WTC11 (cell line): Measurements from ENCODE around the gene RRAD. TPM values are rescaled to one million over a fixed set of nuclear protein-coding genes. Genes with fewer than 3 reads are reported as not detected.

ENCODE experiments used
- ARID4B ChIP-seq: sonication (generic); formaldehyde crosslinking; IDR thresholded peaks from 2 replicates; pipeline ENCODE4 v1.8.0; 2023; ENCODE audit warnings: missing genetic modification reagents, mild to moderate bottlenecking, borderline replicate concordance
- ATF2 ChIP-seq: sonication (generic); formaldehyde crosslinking; IDR thresholded peaks from 2 replicates; pipeline ENCODE4 v1.8.1; 2022; ENCODE audit warnings: low read depth, missing genetic modification reagents, borderline replicate concordance
- ATF3 ChIP-seq: sonication (generic); formaldehyde crosslinking; conservative IDR thresholded peaks from 2 replicates; pipeline ENCODE4 v1.8.1; 2022; ENCODE audit warnings: mild to moderate bottlenecking, missing genetic modification reagents
- ATF6 ChIP-seq: sonication (generic); formaldehyde crosslinking; IDR thresholded peaks from 2 replicates; pipeline ENCODE4 v1.8.1; 2023; ENCODE audit warnings: mild to moderate bottlenecking, missing genetic modification reagents
- CDX4 ChIP-seq: fragments of 250-450 bp; sonication (Bioruptor Pico); IDR thresholded peaks from 2 replicates; pipeline ENCODE4 v1.9.0; 2021; ENCODE audit warnings: moderate library complexity, mild to moderate bottlenecking, inconsistent platforms, borderline replicate concordance
- EMX1 ChIP-seq: fragments of 250-450 bp; sonication (Bioruptor Pico); IDR thresholded peaks from 2 replicates; pipeline ENCODE4 v1.8.0; 2021; ENCODE audit warnings: mild to moderate bottlenecking
- ERG ChIP-seq: fragments of 250-450 bp; sonication (Bioruptor Pico); IDR thresholded peaks from 2 replicates; pipeline ENCODE4 v1.8.0; 2021; ENCODE audit warnings: mild to moderate bottlenecking
- ESRRA ChIP-seq: sonication (generic); formaldehyde crosslinking; IDR thresholded peaks from 2 replicates; pipeline ENCODE4 v1.8.1; 2022; ENCODE audit warnings: mild to moderate bottlenecking, missing genetic modification reagents, borderline replicate concordance
- FOXP4 ChIP-seq: sonication (generic); formaldehyde crosslinking; IDR thresholded peaks from 2 replicates; pipeline ENCODE4 v1.8.0; 2022; ENCODE audit warnings: mild to moderate bottlenecking, missing genetic modification reagents
- IRF2 ChIP-seq: sonication (generic); formaldehyde crosslinking; IDR thresholded peaks from 2 replicates; pipeline ENCODE4 v1.8.0; 2022; ENCODE audit warnings: low read depth, missing genetic modification reagents, borderline replicate concordance
- NR1H2 ChIP-seq: sonication (generic); formaldehyde crosslinking; IDR thresholded peaks from 2 replicates; pipeline ENCODE4 v1.9.0; 2021; ENCODE audit warnings: mild to moderate bottlenecking, moderate library complexity, missing genetic modification reagents
- NR3C1 ChIP-seq: sonication (generic); formaldehyde crosslinking; conservative IDR thresholded peaks from 2 replicates; pipeline ENCODE4 v1.8.1; 2023; ENCODE audit warnings: low read depth, mild to moderate bottlenecking, missing genetic modification reagents
- OVOL2 ChIP-seq: fragments of 250-450 bp; sonication (Bioruptor Pico); IDR thresholded peaks from 2 replicates; pipeline ENCODE4 v1.9.0; 2021; ENCODE audit warnings: mild to moderate bottlenecking, borderline replicate concordance
- RELA ChIP-seq: sonication (generic); formaldehyde crosslinking; IDR thresholded peaks from 2 replicates; pipeline ENCODE4 v1.8.1; 2022; ENCODE audit warnings: missing genetic modification reagents, mild to moderate bottlenecking, borderline replicate concordance
- SOX15 ChIP-seq: fragments of 250-450 bp; sonication (Bioruptor Pico); IDR thresholded peaks from 2 replicates; pipeline ENCODE4 v1.9.0; 2021; ENCODE audit warnings: mild to moderate bottlenecking
- TCF7 ChIP-seq: sonication (generic); formaldehyde crosslinking; IDR thresholded peaks from 2 replicates; pipeline ENCODE4 v1.8.0; 2022; ENCODE audit warnings: mild to moderate bottlenecking, low read depth, missing genetic modification reagents, moderate library complexity
- TEAD1 ChIP-seq: sonication (generic); formaldehyde crosslinking; IDR thresholded peaks from 2 replicates; pipeline ENCODE4 v1.8.0; 2022; ENCODE audit warnings: mild to moderate bottlenecking, missing genetic modification reagents
- USF1 ChIP-seq: sonication (generic); formaldehyde crosslinking; IDR thresholded peaks from 2 replicates; pipeline ENCODE4 v1.8.0; 2022; ENCODE audit warnings: mild to moderate bottlenecking, missing genetic modification reagents
- ZMAT4 ChIP-seq: fragments of 250-450 bp; sonication (Bioruptor Pico); IDR thresholded peaks from 2 replicates; pipeline ENCODE4 v1.9.0; 2021; ENCODE audit warnings: mild to moderate bottlenecking
- ZNF121 ChIP-seq: sonication (generic); formaldehyde crosslinking; IDR thresholded peaks from 2 replicates; pipeline ENCODE4 v1.8.0; 2023; ENCODE audit warnings: missing genetic modification reagents
- ZNF416 ChIP-seq: fragments of 250-450 bp; sonication (Bioruptor Pico); IDR thresholded peaks from 2 replicates; pipeline ENCODE4 v1.9.0; 2021; ENCODE audit warnings: mild to moderate bottlenecking, inconsistent platforms
- ZNF423 ChIP-seq: fragments of 250-450 bp; sonication (Bioruptor Pico); IDR thresholded peaks from 2 replicates; pipeline ENCODE4 v2.1.2; 2022; ENCODE audit warnings: mild to moderate bottlenecking, moderate library complexity
- ZNF512 ChIP-seq: sonication (generic); formaldehyde crosslinking; IDR thresholded peaks from 2 replicates; pipeline ENCODE4 v1.8.1; 2022; ENCODE audit warnings: missing genetic modification reagents, borderline replicate concordance
- total RNA-seq: library from RNA; stranded (reverse); gene quantifications from 3 replicates; pipeline ENCODE4 v1.2.3, GENCODE V29; 2021

The RRAD gene
- total RNA-seq, 1 experiment from 2014 or later = 0.52 TPM

- TF ChIP-seq FOXP4 (CRISPR knock-in tag) = peak; percentile 58; the same call in 1 of the 2 replicates
- TF ChIP-seq EMX1 (CRISPR knock-in tag) = no peak
- TF ChIP-seq ZNF121 (CRISPR knock-in tag) = no peak
- TF ChIP-seq TEAD1 (CRISPR knock-in tag) = peak; percentile 29; the same call in 1 of the 2 replicates
- 0 out of 2 replicates have a peak, but pooled peaks have one; percentile 19 for TF ChIP-seq RELA (CRISPR knock-in tag)
- TF ChIP-seq ZNF423 = peak; percentile 40; the same call in 1 of the 2 replicates
- no peak for TF ChIP-seq ATF2 (CRISPR knock-in tag)
- TF ChIP-seq CDX4 (CRISPR knock-in tag) = no peak
- no peak for TF ChIP-seq ERG (CRISPR knock-in tag)
- TF ChIP-seq ESRRA (CRISPR knock-in tag) = peak; percentile 47; the same call in 1 of the 2 replicates
- 0 out of 2 replicates have a peak, but pooled peaks have one; percentile 63 for TF ChIP-seq ARID4B (CRISPR knock-in tag)
- 0 out of 2 replicates have a peak, but pooled peaks have one; percentile 10 for TF ChIP-seq TCF7 (CRISPR knock-in tag)
- TF ChIP-seq SOX15 (CRISPR knock-in tag) = no peak
- TF ChIP-seq USF1 = no peak
- no peak for TF ChIP-seq IRF2 (CRISPR knock-in tag)
- TF ChIP-seq ZNF512 (CRISPR knock-in tag) = no peak
- TF ChIP-seq ATF6 (CRISPR knock-in tag) = no peak
- TF ChIP-seq ZMAT4 = no peak
- no peak for TF ChIP-seq NR3C1
- TF ChIP-seq ZNF416 = no peak
- no peak for TF ChIP-seq ATF3
- TF ChIP-seq NR1H2 (CRISPR knock-in tag) = no peak
- TF ChIP-seq OVOL2 (CRISPR knock-in tag) = no peak
Measured at GRCh38 chr16:66934138-66934838, 9.0 kb upstream of the RRAD start, which contains the start of gene CIAO2B (continued).
